Mesothelial cell of epicardium (in vitro differentiated cells): ENCODE results near the gene OR3A2. TPM values are rescaled to one million over a fixed set of nuclear protein-coding genes. Genes with fewer than 3 reads are reported as not detected.

ENCODE experiments used
- total RNA-seq: library from RNA; stranded (reverse); gene quantifications from 3 replicates; pipeline ENCODE4 v1.2.1, GENCODE V29; 2021

The OR3A2 gene
- total RNA-seq, 1 donor from 2014 or later = not detected

Other genes starting within 250 kb of the OR3A2 start
- not detected in 3 replicates for gene OR1A2, start 188.8 kb downstream of the OR3A2 start, total RNA-seq
- not detected in 3 replicates for gene OR1A1, start 178.6 kb downstream of the OR3A2 start, total RNA-seq
- not detected in 3 replicates for gene OR3A1, start 87.9 kb downstream of the OR3A2 start, total RNA-seq
- not detected in 3 replicates for gene OR1E1, start 12.1 kb upstream of the OR3A2 start, total RNA-seq
- not detected in 3 replicates for gene OR3A3, start 25.1 kb upstream of the OR3A2 start, total RNA-seq
- gene OR1E2, start 47.5 kb upstream of the OR3A2 start, total RNA-seq = not detected in 3 replicates
- gene SPATA22, start 85.5 kb upstream of the OR3A2 start, total RNA-seq = not detected in 3 replicates
- gene ASPA, start 89.7 kb upstream of the OR3A2 start, total RNA-seq = 0.07 to 0.16 TPM in 2 of 3 replicates, not detected in the other
- 3.4 to 4.0 TPM (median 3.6 TPM) in 3 replicates for gene TRPV3, start 171.5 kb upstream of the OR3A2 start, total RNA-seq
- 9.5 to 14.2 TPM (median 11.6 TPM) in 3 replicates for gene TRPV1, start 223.1 kb upstream of the OR3A2 start, total RNA-seq
- 17.6 to 19.3 TPM (median 18.9 TPM) in 3 replicates for gene SHPK, start 249.9 kb upstream of the OR3A2 start, total RNA-seq